GM13976 (cell line): Measurements from ENCODE around the gene TRIM15.

Experiments used
- DNase-seq: peaks from one replicate; pipeline ENCODE4 v3.0.0; 2012; ENCODE audit warnings: low spot score
- in situ Hi-C: fragments of 300-500 bp; cut with MboI; formaldehyde crosslinking; loops from one replicate; pipeline ENCODE4 v1.12.0; 2022; ENCODE audit warnings: low sequenced_read_pairs, mixed read lengths, inconsistent platforms; ENCODE audit not compliant: unreplicated experiment
- TF ChIP-seq, protein P1 (sequence below): IDR thresholded peaks from 2 replicates; pipeline ENCODE4 v1.5.1; 2012; ENCODE audit warnings: borderline replicate concordance, mild to moderate bottlenecking; ENCODE audit not compliant: insufficient read depth; ENCODE audit errors: extremely low read depth, missing control alignments, control extremely low read depth

Gene TRIM15

DNA sequence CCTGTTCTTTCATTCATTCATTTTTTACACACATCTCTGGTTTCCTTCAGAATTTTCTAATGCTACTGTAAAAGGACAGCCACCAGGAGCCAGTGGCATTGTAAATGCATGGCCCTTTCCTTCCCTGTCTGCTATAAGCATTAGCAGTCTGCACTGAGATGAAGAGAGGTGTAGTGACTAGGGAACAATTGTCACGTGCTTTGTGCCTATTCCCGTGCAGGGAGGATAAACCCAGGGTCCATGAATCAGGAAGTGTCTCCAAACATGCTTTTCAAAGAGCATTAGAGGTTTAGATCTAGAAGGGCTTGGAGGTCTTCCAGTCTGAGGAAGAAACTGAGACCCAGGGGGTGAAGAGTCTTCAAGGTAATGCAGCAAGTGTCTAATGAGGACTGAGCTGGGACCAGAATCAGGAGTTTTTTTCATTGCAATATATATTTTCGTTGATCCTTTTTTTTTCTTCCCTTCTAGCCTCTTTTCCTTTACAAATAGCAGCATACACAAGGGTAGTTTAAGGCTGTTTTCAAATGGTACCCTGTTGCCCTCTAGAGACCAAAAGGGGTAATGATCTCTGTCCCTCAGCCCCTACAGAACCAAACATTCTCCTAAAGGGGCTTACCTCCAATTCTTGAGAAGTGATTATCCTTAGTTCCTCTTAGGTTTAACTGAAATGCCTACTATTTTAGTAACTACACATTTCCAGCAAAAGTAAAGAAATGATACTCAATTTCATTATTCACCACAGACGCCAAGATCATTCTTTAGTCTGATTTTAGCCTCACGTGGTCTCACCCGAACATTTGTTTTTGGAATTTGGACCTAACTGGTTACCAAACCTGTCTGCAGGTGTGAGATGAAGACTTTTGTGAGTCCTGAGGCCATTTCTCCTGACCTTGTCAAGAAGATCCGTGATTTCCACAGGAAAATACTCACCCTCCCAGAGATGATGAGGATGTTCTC is 6.6 kb downstream of the TRIM15 start:
- DNase-seq = peak; percentile 61
- in situ Hi-C loops = no loop called here
- TF ChIP-seq, protein P1, sequence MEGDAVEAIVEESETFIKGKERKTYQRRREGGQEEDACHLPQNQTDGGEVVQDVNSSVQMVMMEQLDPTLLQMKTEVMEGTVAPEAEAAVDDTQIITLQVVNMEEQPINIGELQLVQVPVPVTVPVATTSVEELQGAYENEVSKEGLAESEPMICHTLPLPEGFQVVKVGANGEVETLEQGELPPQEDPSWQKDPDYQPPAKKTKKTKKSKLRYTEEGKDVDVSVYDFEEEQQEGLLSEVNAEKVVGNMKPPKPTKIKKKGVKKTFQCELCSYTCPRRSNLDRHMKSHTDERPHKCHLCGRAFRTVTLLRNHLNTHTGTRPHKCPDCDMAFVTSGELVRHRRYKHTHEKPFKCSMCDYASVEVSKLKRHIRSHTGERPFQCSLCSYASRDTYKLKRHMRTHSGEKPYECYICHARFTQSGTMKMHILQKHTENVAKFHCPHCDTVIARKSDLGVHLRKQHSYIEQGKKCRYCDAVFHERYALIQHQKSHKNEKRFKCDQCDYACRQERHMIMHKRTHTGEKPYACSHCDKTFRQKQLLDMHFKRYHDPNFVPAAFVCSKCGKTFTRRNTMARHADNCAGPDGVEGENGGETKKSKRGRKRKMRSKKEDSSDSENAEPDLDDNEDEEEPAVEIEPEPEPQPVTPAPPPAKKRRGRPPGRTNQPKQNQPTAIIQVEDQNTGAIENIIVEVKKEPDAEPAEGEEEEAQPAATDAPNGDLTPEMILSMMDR = peak; percentile 57

GRCh38 chr6:30171677-30172471 is 8.5 kb downstream of the TRIM15 start:
- no peak for DNase-seq
- TF ChIP-seq, protein P1 = no peak
- in situ Hi-C loops = no loop called here

DNA sequence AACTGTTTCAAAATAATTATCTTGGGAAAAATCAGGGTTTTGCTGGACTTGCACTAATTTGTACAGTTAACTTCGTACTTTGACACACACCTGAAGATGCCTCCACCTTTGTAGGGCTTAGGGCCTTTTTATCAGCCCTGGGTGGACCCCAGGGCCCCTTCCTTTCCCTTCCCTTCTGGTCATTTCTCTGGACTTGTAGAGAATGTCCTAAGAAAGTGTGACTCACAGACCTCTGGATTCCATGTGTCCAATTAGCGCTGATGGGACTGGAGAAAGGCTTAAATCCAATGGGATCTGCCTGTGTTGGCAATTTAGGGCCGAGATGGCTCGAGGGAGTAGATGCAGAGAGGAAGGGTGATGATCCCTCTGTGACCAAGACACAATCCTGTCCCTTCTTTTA is 9.3 kb downstream of the TRIM15 start:
- DNase-seq = no peak
- in situ Hi-C loops = no loop called here
- TF ChIP-seq, protein P1 = no peak

DNA sequence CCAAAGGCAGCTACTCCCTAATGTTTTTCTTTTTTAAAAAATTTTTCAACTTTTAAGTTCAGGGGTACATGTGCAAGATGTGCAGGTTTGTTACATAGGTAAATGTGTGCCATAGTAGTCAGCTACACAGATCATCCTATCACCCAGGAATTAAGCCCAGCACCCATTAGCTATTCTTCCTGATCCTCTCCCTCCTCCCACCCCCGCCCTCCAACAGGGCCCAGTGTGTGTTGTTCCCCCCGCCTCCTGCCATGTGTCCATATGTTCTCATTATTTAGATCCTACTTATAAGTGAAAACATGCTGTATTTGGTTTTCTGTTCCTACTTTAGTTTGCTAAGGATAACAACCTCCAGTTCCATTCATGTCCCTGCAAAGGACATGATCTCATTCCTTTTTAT is 12.4 kb downstream of the TRIM15 start:
- TF ChIP-seq, protein P1 = no peak
- in situ Hi-C loops = no loop called here

GRCh38 chr6:30178837-30179236 is 15.5 kb downstream of the TRIM15 start:
- TF ChIP-seq, protein P1 = no peak
- in situ Hi-C loops = no loop called here
- DNase-seq = no peak

More for the DNA sequence above, 12.4 kb downstream of the TRIM15 start:
- DNase-seq = no peak

DNA sequence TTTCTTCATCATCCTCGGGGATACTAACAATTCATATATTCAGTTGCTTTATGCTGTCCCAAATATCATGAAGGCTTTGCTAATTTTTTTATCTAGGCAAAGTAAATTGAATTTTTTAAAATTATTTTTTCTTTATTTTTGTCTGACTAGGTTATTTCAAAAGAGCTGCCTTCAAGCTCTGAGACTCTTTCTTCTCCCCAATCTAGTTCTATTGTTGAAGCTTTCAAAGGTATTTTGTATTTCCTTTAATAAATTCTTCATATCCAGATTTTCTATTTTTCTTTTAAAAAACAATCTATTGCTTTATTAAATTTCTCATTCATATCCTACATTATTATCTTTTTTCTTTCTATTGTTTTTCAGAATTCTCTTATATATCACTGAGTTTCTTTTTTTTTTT is 16.8 kb downstream of the TRIM15 start:
- in situ Hi-C loops = no loop called here
- DNase-seq = no peak
- TF ChIP-seq, protein P1 = no peak
